ENCODE measurements around the gene CTDNEP1. TPM values are rescaled to one million over a fixed set of nuclear protein-coding genes. Genes with fewer than 3 reads are reported as not detected.

The CTDNEP1 gene
- polyA plus RNA-seq, 1 donor (not counting 4 experiments of a cell fraction or from before 2014, with no cell fraction given): 66.2 TPM

GRCh38 chr17:7295230-7296180, 44.0 kb upstream of the CTDNEP1 start:
- peak overlapping the region; percentile 73 for H3K4me2 ChIP-seq (ENCODE audit: control insufficient read depth, extremely low read depth, insufficient read depth, low read depth, low read length)
- H2AFZ ChIP-seq (ENCODE audit: control insufficient read depth, low read length): no peak overlapping the region
- H3K27ac ChIP-seq (ENCODE audit: control insufficient read depth, insufficient read depth, low read length): no peak overlapping the region
- no peak overlapping the region for H3K9ac ChIP-seq (ENCODE audit: control insufficient read depth, extremely low read depth, insufficient read depth, low read length)
- FAIRE-seq: no peak
- dilution Hi-C loops (cut with MboI; ENCODE audit: extremely low pct_ligation_motif_present, low sequenced_read_pairs): no loop called here
- no peaks in the 10 kb centered on the region for H3K79me2 ChIP-seq (ENCODE audit: control insufficient read depth, insufficient read depth, low read length)
- H3K4me1 ChIP-seq (ENCODE audit: control insufficient read depth, extremely low read depth, insufficient read depth, low read length): peaks cover 23% of the 10 kb centered on the region
- H4K20me1 ChIP-seq (ENCODE audit: control insufficient read depth, extremely low read depth, insufficient read depth, low read length): peaks cover 2% of the 10 kb centered on the region
- DNase-seq (ENCODE audit: low read depth, low spot score): no peak
- TF ChIP-seq CTCF (optimal IDR thresholded peaks at IDR 0.05 in 1 of 3, IDR thresholded peaks at IDR 0.05 in 1 of 3, conservative IDR thresholded peaks at IDR 0.05 in 1 of 3; ENCODE audit: extremely low read depth in 1 of 3, insufficient read depth in 2 of 3, low read length in 3 of 3) (no peak), EZH2 (IDR thresholded peaks at IDR 0.05; ENCODE audit: low read length) (no peak)
- no peaks in the 10 kb centered on the region for H3K9me3 ChIP-seq (ENCODE audit: control insufficient read depth, low read depth, low read length)
- peak overlapping the region in 1 of 3 experiments; percentile 37 for H3K4me3 ChIP-seq (ENCODE audit: control insufficient read depth in 2 of 3, extremely low read depth in 1 of 3, insufficient read depth in 2 of 3, low read depth in 1 of 3, low read length in 3 of 3)
- H3K9me1 ChIP-seq (ENCODE audit: control insufficient read depth, extremely low read depth, insufficient read depth, low read length): no peaks in the 10 kb centered on the region
- no peaks in the 10 kb centered on the region for H3K36me3 ChIP-seq (ENCODE audit: control insufficient read depth in 2 of 2, extremely low read depth in 1 of 2, insufficient read depth in 2 of 2, low read length in 2 of 2)
- peaks cover 33% of the 10 kb centered on the region for H3K27me3 ChIP-seq (ENCODE audit: control insufficient read depth, extremely low read depth, insufficient read depth, low read length)

- H3K4me1 ChIP-seq (ENCODE audit: control insufficient read depth, extremely low read depth, insufficient read depth, low read length): peaks cover 23% of the 10 kb centered on the region
- dilution Hi-C loops (cut with MboI; ENCODE audit: extremely low pct_ligation_motif_present, low sequenced_read_pairs): no loop called here
- no peak for DNase-seq (ENCODE audit: low read depth, low spot score)
- no peak for TF ChIP-seq CTCF (optimal IDR thresholded peaks at IDR 0.05 in 1 of 3, IDR thresholded peaks at IDR 0.05 in 1 of 3, conservative IDR thresholded peaks at IDR 0.05 in 1 of 3; ENCODE audit: extremely low read depth in 1 of 3, insufficient read depth in 2 of 3, low read length in 3 of 3)
- TF ChIP-seq EZH2 (IDR thresholded peaks at IDR 0.05; ENCODE audit: low read length): no peak
- FAIRE-seq: no peak
- no peaks in the 10 kb centered on the region for H3K9me1 ChIP-seq (ENCODE audit: control insufficient read depth, extremely low read depth, insufficient read depth, low read length)
- H3K27ac ChIP-seq (ENCODE audit: control insufficient read depth, insufficient read depth, low read length): no peak within 1 kb of the TSS
- H3K9me3 ChIP-seq (ENCODE audit: control insufficient read depth, low read depth, low read length): no peaks in the 10 kb centered on the region
- peaks cover 2% of the 10 kb centered on the region for H4K20me1 ChIP-seq (ENCODE audit: control insufficient read depth, extremely low read depth, insufficient read depth, low read length)
- H3K4me3 ChIP-seq (ENCODE audit: control insufficient read depth in 2 of 3, extremely low read depth in 1 of 3, insufficient read depth in 2 of 3, low read depth in 1 of 3, low read length in 3 of 3): peak within 1 kb of the TSS; percentile 15 to 37 (median 25)
- H3K36me3 ChIP-seq (ENCODE audit: control insufficient read depth in 2 of 2, extremely low read depth in 1 of 2, insufficient read depth in 2 of 2, low read length in 2 of 2): no peaks in the 10 kb centered on the region
- peak within 1 kb of the TSS; percentile 73 for H3K4me2 ChIP-seq (ENCODE audit: control insufficient read depth, extremely low read depth, insufficient read depth, low read depth, low read length)
- peaks cover 36% of the 10 kb centered on the region for H3K27me3 ChIP-seq (ENCODE audit: control insufficient read depth, extremely low read depth, insufficient read depth, low read length)
- no peaks in the 10 kb centered on the region for H3K79me2 ChIP-seq (ENCODE audit: control insufficient read depth, insufficient read depth, low read length)
- H2AFZ ChIP-seq (ENCODE audit: control insufficient read depth, low read length): peak within 1 kb of the TSS; percentile 39
- no peak within 1 kb of the TSS for H3K9ac ChIP-seq (ENCODE audit: control insufficient read depth, extremely low read depth, insufficient read depth, low read length)
These were observed 43.1 kb upstream of the CTDNEP1 start, which contains the start of gene YBX2 for GRCh38 chr17:7294614-7295153. Gene YBX2, minus strand, starts transcription at chr17:7294639. Its CDS starts 139 bp downstream, at chr17:7294500.

Measured in keratinocyte (primary cell).